Peyer's patch (tissue), 4 donors: ENCODE data around the gene ARHGEF7.

Experiments
- CTCF ChIP-seq, 6 experiments: fragments of 450-650 bp in 4 of 6; fragments of 200-600 bp in 2 of 6; sonication (generic) in 1 of 6; IDR thresholded peaks; one replicate each; pipeline ENCODE4 v1.5.1; 2017 to 2019; ENCODE audit warnings: antibody characterized with exemption in 6 of 6, mild to moderate bottlenecking in 3 of 6, moderate library complexity in 1 of 6
- POLR2A ChIP-seq, 2 donors: fragments of 450-650 bp; IDR thresholded peaks; one replicate each; pipeline ENCODE4 v1.5.1; 2017; ENCODE audit warnings: antibody characterized with exemption in 2 of 2, mild to moderate bottlenecking in 2 of 2, moderate library complexity in 2 of 2

DNA sequence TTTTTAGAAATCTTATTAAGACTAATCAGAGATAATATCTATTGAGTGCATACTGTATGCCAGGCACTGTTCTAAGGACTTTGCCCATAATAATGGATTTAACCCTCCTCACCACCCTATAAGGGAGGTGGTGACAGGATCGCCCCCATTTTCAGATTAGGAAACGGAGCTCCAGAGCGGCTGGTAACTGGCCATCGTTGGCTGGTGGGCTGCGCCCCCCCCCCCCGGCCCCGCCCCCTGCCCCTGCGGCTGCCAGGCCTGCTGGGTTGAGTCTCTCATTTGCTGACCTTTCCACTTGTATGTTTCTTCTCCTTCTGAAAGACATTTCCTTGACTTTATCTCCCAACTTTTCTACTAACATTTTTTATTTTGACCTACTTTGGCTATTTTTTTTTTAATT, 8.5 kb downstream of the ARHGEF7 start:
- TF ChIP-seq CTCF (IDR thresholded peaks at IDR 0.05) (no peak), POLR2A (IDR thresholded peaks at IDR 0.05) (no peak)
